ENCODE measurements around the gene TRAPPC6A. TPM values are rescaled to one million over a fixed set of nuclear protein-coding genes. Genes with fewer than 3 reads are reported as not detected.

The TRAPPC6A gene
- total and polyA plus RNA-seq, 2 of the 13 experiments (the other 11 are each of a cell fraction or from before 2014, with no cell fraction given), result 6.5 to 21.0 TPM

DNA sequence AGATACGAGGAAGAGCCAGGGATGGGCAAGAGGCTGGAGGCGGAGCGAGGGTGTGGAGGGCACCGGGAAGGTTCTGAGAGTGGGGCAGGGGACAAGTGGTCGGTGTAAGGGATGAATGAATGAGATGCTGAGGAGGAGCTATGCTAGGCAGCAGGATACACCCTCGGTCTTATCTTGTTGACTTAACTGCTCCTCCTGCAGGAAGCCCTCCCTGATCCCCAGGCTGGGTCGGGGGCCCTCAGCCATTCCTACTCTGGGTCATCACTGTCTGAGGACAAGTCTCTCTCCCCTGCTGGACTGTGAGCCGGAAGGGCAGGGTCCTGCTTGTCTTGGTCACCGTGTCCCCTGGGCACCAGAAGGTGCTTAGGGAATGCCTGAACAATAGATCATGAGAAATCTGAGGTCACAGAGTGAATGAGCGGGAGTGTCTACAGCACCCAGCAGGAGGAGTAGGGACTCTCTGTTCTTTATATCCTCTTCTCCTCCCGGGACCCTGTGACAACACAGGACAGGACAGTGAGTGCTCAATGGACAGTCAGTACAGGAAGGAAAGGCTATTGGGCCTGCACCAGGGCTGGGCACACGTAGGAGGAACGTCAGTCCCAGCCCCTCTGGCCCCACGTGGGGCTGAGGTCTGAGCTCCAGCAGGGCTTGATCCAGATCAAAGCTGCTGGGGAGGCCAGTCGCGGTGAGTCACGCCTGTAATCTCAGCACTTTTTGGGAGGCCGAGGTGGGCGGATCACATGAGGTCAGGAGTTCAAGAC is 23.8 kb downstream of the TRAPPC6A start (continued):
- TF ChIP-seq SMYD3 (CRISPR knock-in tag; IDR thresholded peaks at IDR 0.05) (no peak), HDAC1 (CRISPR knock-in tag; IDR thresholded peaks at IDR 0.05) (peak; percentile 73), SOX5 (CRISPR knock-in tag; IDR thresholded peaks at IDR 0.05; ENCODE audit: borderline replicate concordance) (peak; percentile 52), HMG20A (CRISPR knock-in tag; IDR thresholded peaks at IDR 0.05; ENCODE audit: borderline replicate concordance) (peak; percentile 82; the same call in 1 of the 2 replicates), ZNF747 (CRISPR knock-in tag; IDR thresholded peaks at IDR 0.05; ENCODE audit: borderline replicate concordance) (peak; percentile 50; the same call in 1 of the 2 replicates), DMAP1 (CRISPR knock-in tag; IDR thresholded peaks at IDR 0.05) (peak; percentile 7), HHEX (CRISPR knock-in tag; IDR thresholded peaks at IDR 0.05) (no peak), RARA (CRISPR knock-in tag; IDR thresholded peaks at IDR 0.05) (peak; percentile 96)
- TF ChIP-seq, protein P1, sequence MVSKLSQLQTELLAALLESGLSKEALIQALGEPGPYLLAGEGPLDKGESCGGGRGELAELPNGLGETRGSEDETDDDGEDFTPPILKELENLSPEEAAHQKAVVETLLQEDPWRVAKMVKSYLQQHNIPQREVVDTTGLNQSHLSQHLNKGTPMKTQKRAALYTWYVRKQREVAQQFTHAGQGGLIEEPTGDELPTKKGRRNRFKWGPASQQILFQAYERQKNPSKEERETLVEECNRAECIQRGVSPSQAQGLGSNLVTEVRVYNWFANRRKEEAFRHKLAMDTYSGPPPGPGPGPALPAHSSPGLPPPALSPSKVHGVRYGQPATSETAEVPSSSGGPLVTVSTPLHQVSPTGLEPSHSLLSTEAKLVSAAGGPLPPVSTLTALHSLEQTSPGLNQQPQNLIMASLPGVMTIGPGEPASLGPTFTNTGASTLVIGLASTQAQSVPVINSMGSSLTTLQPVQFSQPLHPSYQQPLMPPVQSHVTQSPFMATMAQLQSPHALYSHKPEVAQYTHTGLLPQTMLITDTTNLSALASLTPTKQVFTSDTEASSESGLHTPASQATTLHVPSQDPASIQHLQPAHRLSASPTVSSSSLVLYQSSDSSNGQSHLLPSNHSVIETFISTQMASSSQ (IDR thresholded peaks at IDR 0.05; ENCODE audit: low read depth), result no peak
- TF ChIP-seq, protein P1 (CRISPR knock-in tag; IDR thresholded peaks at IDR 0.05; ENCODE audit: borderline replicate concordance), result peak; percentile 47; the same call in 1 of the 2 replicates
- TF ChIP-seq, protein P2, sequence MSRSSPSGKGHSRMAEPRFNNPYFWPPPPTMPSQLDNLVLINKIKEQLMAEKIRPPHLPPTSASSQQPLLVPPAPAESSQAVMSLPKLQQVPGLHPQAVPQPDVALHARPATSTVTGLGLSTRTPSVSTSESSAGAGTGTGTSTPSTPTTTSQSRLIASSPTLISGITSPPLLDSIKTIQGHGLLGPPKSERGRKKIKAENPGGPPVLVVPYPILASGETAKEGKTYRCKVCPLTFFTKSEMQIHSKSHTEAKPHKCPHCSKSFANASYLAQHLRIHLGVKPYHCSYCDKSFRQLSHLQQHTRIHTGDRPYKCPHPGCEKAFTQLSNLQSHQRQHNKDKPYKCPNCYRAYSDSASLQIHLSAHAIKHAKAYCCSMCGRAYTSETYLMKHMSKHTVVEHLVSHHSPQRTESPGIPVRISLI (CRISPR knock-in tag; IDR thresholded peaks at IDR 0.05; ENCODE audit: borderline replicate concordance), result no peak
- TF ChIP-seq, protein P3, sequence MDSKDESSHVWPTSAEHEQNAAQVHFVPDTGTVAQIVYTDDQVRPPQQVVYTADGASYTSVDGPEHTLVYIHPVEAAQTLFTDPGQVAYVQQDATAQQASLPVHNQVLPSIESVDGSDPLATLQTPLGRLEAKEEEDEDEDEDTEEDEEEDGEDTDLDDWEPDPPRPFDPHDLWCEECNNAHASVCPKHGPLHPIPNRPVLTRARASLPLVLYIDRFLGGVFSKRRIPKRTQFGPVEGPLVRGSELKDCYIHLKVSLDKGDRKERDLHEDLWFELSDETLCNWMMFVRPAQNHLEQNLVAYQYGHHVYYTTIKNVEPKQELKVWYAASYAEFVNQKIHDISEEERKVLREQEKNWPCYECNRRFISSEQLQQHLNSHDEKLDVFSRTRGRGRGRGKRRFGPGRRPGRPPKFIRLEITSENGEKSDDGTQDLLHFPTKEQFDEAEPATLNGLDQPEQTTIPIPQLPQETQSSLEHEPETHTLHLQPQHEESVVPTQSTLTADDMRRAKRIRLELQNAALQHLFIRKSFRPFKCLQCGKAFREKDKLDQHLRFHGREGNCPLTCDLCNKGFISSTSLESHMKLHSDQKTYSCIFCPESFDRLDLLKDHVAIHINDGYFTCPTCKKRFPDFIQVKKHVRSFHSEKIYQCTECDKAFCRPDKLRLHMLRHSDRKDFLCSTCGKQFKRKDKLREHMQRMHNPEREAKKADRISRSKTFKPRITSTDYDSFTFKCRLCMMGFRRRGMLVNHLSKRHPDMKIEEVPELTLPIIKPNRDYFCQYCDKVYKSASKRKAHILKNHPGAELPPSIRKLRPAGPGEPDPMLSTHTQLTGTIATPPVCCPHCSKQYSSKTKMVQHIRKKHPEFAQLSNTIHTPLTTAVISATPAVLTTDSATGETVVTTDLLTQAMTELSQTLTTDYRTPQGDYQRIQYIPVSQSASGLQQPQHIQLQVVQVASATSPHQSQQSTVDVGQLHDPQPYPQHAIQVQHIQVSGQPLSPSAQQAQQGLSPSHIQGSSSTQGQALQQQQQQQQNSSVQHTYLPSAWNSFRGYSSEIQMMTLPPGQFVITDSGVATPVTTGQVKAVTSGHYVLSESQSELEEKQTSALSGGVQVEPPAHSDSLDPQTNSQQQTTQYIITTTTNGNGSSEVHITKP (CRISPR knock-in tag; IDR thresholded peaks at IDR 0.05; ENCODE audit: low read depth), result peak; percentile 35; the same call in 1 of the 2 replicates
- TF ChIP-seq, protein P4, sequence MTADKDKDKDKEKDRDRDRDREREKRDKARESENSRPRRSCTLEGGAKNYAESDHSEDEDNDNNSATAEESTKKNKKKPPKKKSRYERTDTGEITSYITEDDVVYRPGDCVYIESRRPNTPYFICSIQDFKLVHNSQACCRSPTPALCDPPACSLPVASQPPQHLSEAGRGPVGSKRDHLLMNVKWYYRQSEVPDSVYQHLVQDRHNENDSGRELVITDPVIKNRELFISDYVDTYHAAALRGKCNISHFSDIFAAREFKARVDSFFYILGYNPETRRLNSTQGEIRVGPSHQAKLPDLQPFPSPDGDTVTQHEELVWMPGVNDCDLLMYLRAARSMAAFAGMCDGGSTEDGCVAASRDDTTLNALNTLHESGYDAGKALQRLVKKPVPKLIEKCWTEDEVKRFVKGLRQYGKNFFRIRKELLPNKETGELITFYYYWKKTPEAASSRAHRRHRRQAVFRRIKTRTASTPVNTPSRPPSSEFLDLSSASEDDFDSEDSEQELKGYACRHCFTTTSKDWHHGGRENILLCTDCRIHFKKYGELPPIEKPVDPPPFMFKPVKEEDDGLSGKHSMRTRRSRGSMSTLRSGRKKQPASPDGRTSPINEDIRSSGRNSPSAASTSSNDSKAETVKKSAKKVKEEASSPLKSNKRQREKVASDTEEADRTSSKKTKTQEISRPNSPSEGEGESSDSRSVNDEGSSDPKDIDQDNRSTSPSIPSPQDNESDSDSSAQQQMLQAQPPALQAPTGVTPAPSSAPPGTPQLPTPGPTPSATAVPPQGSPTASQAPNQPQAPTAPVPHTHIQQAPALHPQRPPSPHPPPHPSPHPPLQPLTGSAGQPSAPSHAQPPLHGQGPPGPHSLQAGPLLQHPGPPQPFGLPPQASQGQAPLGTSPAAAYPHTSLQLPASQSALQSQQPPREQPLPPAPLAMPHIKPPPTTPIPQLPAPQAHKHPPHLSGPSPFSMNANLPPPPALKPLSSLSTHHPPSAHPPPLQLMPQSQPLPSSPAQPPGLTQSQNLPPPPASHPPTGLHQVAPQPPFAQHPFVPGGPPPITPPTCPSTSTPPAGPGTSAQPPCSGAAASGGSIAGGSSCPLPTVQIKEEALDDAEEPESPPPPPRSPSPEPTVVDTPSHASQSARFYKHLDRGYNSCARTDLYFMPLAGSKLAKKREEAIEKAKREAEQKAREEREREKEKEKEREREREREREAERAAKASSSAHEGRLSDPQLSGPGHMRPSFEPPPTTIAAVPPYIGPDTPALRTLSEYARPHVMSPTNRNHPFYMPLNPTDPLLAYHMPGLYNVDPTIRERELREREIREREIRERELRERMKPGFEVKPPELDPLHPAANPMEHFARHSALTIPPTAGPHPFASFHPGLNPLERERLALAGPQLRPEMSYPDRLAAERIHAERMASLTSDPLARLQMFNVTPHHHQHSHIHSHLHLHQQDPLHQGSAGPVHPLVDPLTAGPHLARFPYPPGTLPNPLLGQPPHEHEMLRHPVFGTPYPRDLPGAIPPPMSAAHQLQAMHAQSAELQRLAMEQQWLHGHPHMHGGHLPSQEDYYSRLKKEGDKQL (CRISPR knock-in tag; IDR thresholded peaks at IDR 0.05; ENCODE audit: low read depth), result 0 out of 2 replicates have a peak, but pooled peaks have one; percentile 19

All from HepG2 (cell line).